Measurements from ENCODE around the gene TRAPPC8. TPM values are rescaled to one million over a fixed set of nuclear protein-coding genes. Genes with fewer than 3 reads are reported as not detected.
A peak's percentile ranks its signal among the peaks of the same experiment; 100 is the strongest.
"Not testable (repeated sequence)": the region's sequence is repeated elsewhere in the genome, so short reads cannot be mapped to it uniquely, and the experiment has no call there.

Gene TRAPPC8
- total RNA-seq, 2 experiments from 2014 or later = 24.3 to 25.0 TPM

GRCh38 chr18:31952223-31952622 lies 9.3 kb upstream of the TRAPPC8 start:
- H3K4me3 Mint-ChIP-seq = no peak overlapping the region
- H3K9me3 Mint-ChIP-seq = no peaks in the 10 kb centered on the region
- H3K27me3 Mint-ChIP-seq = no peaks in the 10 kb centered on the region
- H3K36me3 Mint-ChIP-seq = no peaks in the 10 kb centered on the region
- H3K27ac Mint-ChIP-seq = no peak overlapping the region
- peaks cover 1% of the 10 kb centered on the region for H3K4me1 Mint-ChIP-seq
- DNase-seq = no peak

DNA sequence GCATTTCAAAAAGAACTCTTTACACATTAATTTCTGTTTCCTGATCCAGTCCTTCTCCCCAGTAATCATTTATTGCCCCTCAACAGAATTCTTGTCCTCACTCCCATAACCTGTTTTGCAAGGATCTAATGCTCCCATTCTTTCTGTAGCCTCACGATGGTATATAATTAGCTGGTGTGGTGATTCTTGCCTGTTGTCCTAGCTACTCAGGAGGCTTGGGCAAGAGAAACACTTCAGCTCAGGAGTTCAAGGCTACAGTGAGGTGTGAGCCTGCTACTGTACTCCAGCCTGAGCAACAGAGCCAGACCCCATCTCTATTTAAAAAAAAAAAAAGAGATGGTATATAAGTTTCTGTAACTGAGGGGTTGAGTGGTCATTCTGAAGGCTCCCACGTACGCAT lies 7.7 kb upstream of the TRAPPC8 start:
- Mint-ChIP-seq H3K4me3 (no peak overlapping the region), H3K9me3 (no peaks in the 10 kb centered on the region), H3K36me3 (no peaks in the 10 kb centered on the region), H3K27ac (no peak overlapping the region), H3K4me1 (no peaks in the 10 kb centered on the region), H3K27me3 (no peaks in the 10 kb centered on the region)
- no peak for DNase-seq

- H3K4me1 Mint-ChIP-seq, H3K27ac Mint-ChIP-seq, H3K36me3 Mint-ChIP-seq, H3K27me3 Mint-ChIP-seq, H3K4me3 Mint-ChIP-seq, DNase-seq, H3K9me3 Mint-ChIP-seq: not testable (repeated sequence)
These were observed 5.4 kb upstream of the TRAPPC8 start for GRCh38 chr18:31948349-31948748.

DNA sequence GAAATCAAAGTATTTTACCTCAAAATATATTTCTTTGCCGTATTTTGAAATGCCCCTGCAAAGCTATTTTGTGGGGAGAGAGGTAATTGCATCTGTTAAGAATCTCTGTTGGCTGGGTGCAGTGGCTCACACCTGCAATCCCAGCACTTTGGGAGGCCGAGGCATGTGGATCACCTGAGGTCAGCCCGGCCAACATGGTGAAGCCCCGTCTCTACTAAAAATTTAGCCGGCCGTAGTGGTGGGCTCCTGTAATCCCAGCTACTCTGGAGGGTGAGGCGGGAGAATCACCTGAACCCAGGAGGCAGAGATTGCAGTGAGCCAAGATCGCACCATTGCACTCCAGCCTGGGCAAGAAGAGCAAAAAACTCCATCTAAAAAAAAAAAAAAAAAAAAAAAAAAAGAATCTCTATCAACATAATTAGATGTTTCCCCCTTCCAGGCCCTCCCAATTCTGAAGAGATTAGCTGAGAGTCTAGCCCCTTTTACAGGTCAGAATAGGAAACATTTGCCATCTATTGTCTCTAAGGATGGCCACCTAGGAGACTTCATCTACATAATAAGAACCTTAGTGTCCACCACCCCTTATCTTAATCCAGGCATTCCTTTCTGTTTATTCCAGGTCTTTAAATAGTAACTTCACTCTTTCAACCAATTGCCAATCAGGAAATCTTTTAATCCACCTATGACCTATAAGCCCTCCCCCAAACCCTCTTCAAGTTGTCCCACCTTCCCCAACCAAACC lies 3.5 kb upstream of the TRAPPC8 start:
- Mint-ChIP-seq H3K27me3 (no peaks in the 10 kb centered on the region), H3K4me3 (no peak overlapping the region), H3K27ac (no peak overlapping the region), H3K36me3 (peaks cover 5% of the 10 kb centered on the region), H3K9me3 (no peaks in the 10 kb centered on the region), H3K4me1 (peaks cover 12% of the 10 kb centered on the region)
- no peak for DNase-seq

- H3K27me3 Mint-ChIP-seq = no peaks in the 10 kb centered on the region
- peak overlapping the region; percentile 99 for H3K27ac Mint-ChIP-seq
- peak overlapping the region; percentile 100 for H3K4me3 Mint-ChIP-seq
- no peaks in the 10 kb centered on the region for H3K9me3 Mint-ChIP-seq
- H3K4me1 Mint-ChIP-seq = peaks cover 23% of the 10 kb centered on the region
- peaks cover 8% of the 10 kb centered on the region for H3K36me3 Mint-ChIP-seq
- no peak for DNase-seq
These were observed 1.2 kb upstream of the TRAPPC8 start for GRCh38 chr18:31943878-31944816.

DNA sequence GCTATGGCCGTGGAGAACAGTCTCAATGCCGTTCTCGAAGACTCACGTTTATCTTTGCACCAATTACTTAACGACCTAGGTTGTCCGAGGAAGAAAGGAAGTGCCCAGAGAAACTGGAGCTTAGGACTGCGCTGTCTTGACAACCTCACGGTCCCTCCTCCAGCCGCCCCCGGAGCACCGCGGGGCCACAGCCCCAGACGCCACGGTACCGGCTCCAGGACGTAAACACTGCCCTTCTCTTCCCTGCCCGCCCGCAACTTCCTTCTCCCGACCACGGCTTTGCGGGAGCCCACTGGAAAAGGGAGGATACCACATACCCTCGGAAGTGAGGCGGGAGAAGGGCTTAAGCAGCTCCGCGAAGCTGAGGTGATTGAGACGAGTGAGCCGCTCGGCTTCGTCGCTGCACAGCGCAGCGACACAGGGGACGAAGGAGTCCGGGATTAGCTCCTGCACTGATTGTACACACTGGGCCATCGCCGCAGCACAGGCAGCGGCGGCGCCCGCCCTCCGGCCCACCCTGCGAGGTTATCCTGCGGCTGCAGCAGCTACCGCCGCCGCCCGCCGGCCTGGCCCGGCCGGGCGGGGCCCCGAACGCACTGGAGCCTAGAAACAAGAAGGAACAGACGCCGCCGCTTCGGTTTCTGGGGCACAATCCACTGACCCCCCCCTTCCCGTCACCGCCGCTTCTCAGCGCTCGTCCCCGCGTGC lies 483 bp downstream of the TRAPPC8 start:
- H3K27me3 Mint-ChIP-seq = no peaks in the 10 kb centered on the region
- DNase-seq = peak; percentile 48
- peak overlapping the region; percentile 99 for H3K27ac Mint-ChIP-seq
- H3K36me3 Mint-ChIP-seq = peaks cover 9% of the 10 kb centered on the region
- peaks cover 30% of the 10 kb centered on the region for H3K4me1 Mint-ChIP-seq
- H3K9me3 Mint-ChIP-seq = no peaks in the 10 kb centered on the region
- peak overlapping the region; percentile 100 for H3K4me3 Mint-ChIP-seq

GRCh38 chr18:31941010-31941809 lies 1.7 kb downstream of the TRAPPC8 start:
- H3K4me1 Mint-ChIP-seq = peaks cover 30% of the 10 kb centered on the region
- peaks cover 9% of the 10 kb centered on the region for H3K36me3 Mint-ChIP-seq
- peak overlapping the region; percentile 100 for H3K4me3 Mint-ChIP-seq
- no peak for DNase-seq
- no peaks in the 10 kb centered on the region for H3K9me3 Mint-ChIP-seq
- no peak overlapping the region for H3K27ac Mint-ChIP-seq
- H3K27me3 Mint-ChIP-seq = no peaks in the 10 kb centered on the region

DNA sequence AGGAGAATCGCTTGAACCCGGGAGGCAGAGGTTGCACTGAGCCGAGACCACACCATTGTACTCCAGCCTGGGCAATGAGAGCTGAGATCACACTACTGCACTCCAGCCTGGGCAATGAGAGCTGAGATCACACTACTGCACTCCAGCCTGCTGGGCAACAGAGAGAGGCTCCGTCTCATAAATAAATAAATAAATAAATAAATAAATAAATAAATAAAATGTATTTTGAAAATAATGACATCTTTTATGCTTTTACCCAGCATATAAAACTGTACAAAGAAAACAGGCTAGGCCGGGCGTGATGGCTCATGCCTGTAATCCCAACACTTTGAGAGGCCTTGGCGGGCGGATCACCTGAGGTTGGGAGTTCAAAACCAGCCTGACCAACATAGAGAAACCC lies 8.2 kb downstream of the TRAPPC8 start:
- H3K27ac Mint-ChIP-seq, DNase-seq, H3K27me3 Mint-ChIP-seq, H3K9me3 Mint-ChIP-seq, H3K4me3 Mint-ChIP-seq, H3K36me3 Mint-ChIP-seq: not testable (repeated sequence)
- H3K4me1 Mint-ChIP-seq = peaks cover 17% of the 10 kb centered on the region

GRCh38 chr18:31931886-31932240 lies 11.1 kb downstream of the TRAPPC8 start:
- Mint-ChIP-seq H3K27me3 (no peaks in the 10 kb centered on the region), H3K36me3 (peaks cover 8% of the 10 kb centered on the region), H3K9me3 (no peaks in the 10 kb centered on the region), H3K4me1 (peaks cover 5% of the 10 kb centered on the region), H3K4me3 (no peak overlapping the region), H3K27ac (no peak overlapping the region)
- no peak for DNase-seq

- no peak overlapping the region for H3K27ac Mint-ChIP-seq
- H3K36me3 Mint-ChIP-seq = peaks cover 11% of the 10 kb centered on the region
- no peaks in the 10 kb centered on the region for H3K27me3 Mint-ChIP-seq
- DNase-seq = no peak
- H3K4me1 Mint-ChIP-seq = peaks cover 5% of the 10 kb centered on the region
- H3K4me3 Mint-ChIP-seq = no peak overlapping the region
- H3K9me3 Mint-ChIP-seq = no peaks in the 10 kb centered on the region
These were observed 11.6 kb downstream of the TRAPPC8 start for GRCh38 chr18:31931163-31931885.

DNA sequence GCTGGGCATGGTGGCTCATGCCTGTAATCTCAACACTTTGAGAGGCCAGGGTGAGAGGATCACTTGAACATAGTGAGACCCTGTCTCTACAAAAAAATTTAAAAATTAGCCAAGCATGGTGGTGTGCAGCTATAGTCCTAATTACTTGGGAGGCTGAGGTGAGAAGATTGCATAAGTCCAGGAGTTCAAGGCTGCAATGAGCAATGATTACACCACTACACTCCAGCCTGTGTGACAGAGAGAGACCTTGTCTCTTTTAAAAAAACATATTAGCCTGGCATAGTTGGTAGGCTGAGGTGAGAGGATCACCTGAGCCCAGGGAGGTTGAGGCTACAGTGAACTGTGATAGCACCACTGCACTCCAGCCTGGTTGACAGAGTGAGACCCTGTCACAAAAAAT lies 13.7 kb downstream of the TRAPPC8 start:
- Mint-ChIP-seq H3K36me3 (peaks cover 22% of the 10 kb centered on the region), H3K27me3 (no peaks in the 10 kb centered on the region), H3K9me3 (no peaks in the 10 kb centered on the region), H3K27ac (no peak overlapping the region), H3K4me3 (no peak overlapping the region), H3K4me1 (peaks cover 9% of the 10 kb centered on the region)
- DNase-seq = no peak

- not testable (repeated sequence) for DNase-seq, H3K27ac Mint-ChIP-seq, H3K9me3 Mint-ChIP-seq, H3K4me3 Mint-ChIP-seq, H3K27me3 Mint-ChIP-seq
- peaks cover 11% of the 10 kb centered on the region for H3K4me1 Mint-ChIP-seq
- peaks cover 30% of the 10 kb centered on the region for H3K36me3 Mint-ChIP-seq
These were observed 15.9 kb downstream of the TRAPPC8 start for GRCh38 chr18:31926988-31927387.

- Mint-ChIP-seq H3K27me3 (no peaks in the 10 kb centered on the region), H3K4me3 (no peak overlapping the region), H3K27ac (no peak overlapping the region), H3K9me3 (no peaks in the 10 kb centered on the region), H3K4me1 (peaks cover 2% of the 10 kb centered on the region), H3K36me3 (peaks cover 17% of the 10 kb centered on the region)
- no peak for DNase-seq
These were observed 22.7 kb downstream of the TRAPPC8 start for GRCh38 chr18:31920277-31920676.

DNA sequence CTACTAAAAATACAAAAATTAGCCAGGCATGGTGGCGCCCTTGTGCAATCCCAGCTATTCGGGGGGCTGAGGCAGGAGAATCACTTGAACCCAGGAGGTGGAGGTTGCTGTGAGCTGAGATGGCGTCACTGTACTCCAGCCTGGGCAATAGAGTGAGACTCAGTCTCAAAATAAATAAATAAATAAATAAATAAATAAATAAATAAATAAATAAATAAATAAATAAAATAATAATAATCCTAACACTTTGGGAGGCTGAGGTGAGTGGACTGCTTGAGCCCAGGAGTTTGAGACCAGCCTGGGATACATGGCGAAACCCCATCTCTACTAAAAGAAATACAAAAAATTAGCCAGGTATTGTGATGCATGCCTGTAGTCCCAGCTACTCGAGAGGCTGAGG lies 23.6 kb downstream of the TRAPPC8 start:
- not testable (repeated sequence) for H3K4me3 Mint-ChIP-seq, DNase-seq, H3K27ac Mint-ChIP-seq, H3K9me3 Mint-ChIP-seq, H3K27me3 Mint-ChIP-seq, H3K4me1 Mint-ChIP-seq
- peaks cover 13% of the 10 kb centered on the region for H3K36me3 Mint-ChIP-seq
